Liver (tissue), 9 donors: ENCODE results near the gene DMPK. TPM values are rescaled to one million over a fixed set of nuclear protein-coding genes. Genes with fewer than 3 reads are reported as not detected.

ENCODE experiments used
- DNase-seq: peaks from one replicate; pipeline ENCODE4 v3.0.0-alpha.2; 2017; ENCODE audit warnings: low spot score
- H3K27ac ChIP-seq, 2 donors: one replicate each; pipeline ENCODE4 v1.7.0; 2013; ENCODE audit warnings: inconsistent platforms in 2 of 2, low read length in 2 of 2, control low read depth in 1 of 2, low read depth in 1 of 2, mild to moderate bottlenecking in 1 of 2
- H3K27me3 ChIP-seq, 4 donors: one replicate each; pipeline versions ENCODE4 v1.6.1 to v1.7.0; 2013; ENCODE audit warnings: low read length in 3 of 4, inconsistent platforms in 1 of 4, mild to moderate bottlenecking in 1 of 4, moderate library complexity in 1 of 4; ENCODE audit not compliant: control insufficient read depth in 4 of 4, insufficient read depth in 4 of 4
- H3K36me3 ChIP-seq, 4 donors: one replicate each; pipeline versions ENCODE4 v1.6.1 to v1.7.0; 2013; ENCODE audit warnings: low read length in 3 of 4, mild to moderate bottlenecking in 3 of 4, low read depth in 1 of 4, moderate library complexity in 1 of 4; ENCODE audit not compliant: control insufficient read depth in 4 of 4, insufficient read depth in 3 of 4
- H3K4me1 ChIP-seq, 4 donors: one replicate each; pipeline versions ENCODE4 v1.6.1 to v1.7.0; 2013; ENCODE audit warnings: low read length in 3 of 4, mild to moderate bottlenecking in 3 of 4, moderate library complexity in 1 of 4; ENCODE audit not compliant: control insufficient read depth in 4 of 4, insufficient read depth in 4 of 4
- H3K4me3 ChIP-seq, 3 donors: one replicate each; pipeline versions ENCODE4 v1.6.1 to v1.7.0; 2013; ENCODE audit warnings: low read length in 3 of 3, control low read depth in 1 of 3, low read depth in 1 of 3, mild to moderate bottlenecking in 1 of 3
- H3K9ac ChIP-seq, 2 donors: one replicate each; pipeline ENCODE4 v1.7.0; 2013; ENCODE audit warnings: low read length in 2 of 2, mild to moderate bottlenecking in 2 of 2, moderate library complexity in 2 of 2, control low read depth in 1 of 2, low read depth in 1 of 2
- H3K9me3 ChIP-seq, 4 donors: one replicate each; pipeline versions ENCODE4 v1.6.1 to v1.7.0; 2013; ENCODE audit warnings: low read length in 3 of 4; ENCODE audit not compliant: control insufficient read depth in 4 of 4
- ATF3 ChIP-seq: IDR thresholded peaks from 2 replicates; pipeline ENCODE4 v1.6.1; 2016; ENCODE audit warnings: antibody characterized with exemption
- CTCF ChIP-seq: fragments of 150-350 bp; IDR thresholded peaks from 2 replicates; pipeline ENCODE4 v1.5.1; 2017; ENCODE audit warnings: improper control_type of control experiment, low read depth, low read length; ENCODE audit not compliant: missing input control
- EGR1 ChIP-seq, 2 donors: IDR thresholded peaks; 2 replicates each; pipeline ENCODE4 v1.6.1; 2016 to 2018; ENCODE audit warnings: antibody characterized with exemption in 2 of 2, low read depth in 2 of 2
- FOXA1 ChIP-seq: IDR thresholded peaks from 2 replicates; pipeline ENCODE4 v1.6.1; 2016; ENCODE audit warnings: antibody characterized with exemption
- FOXA2 ChIP-seq: IDR thresholded peaks from 2 replicates; pipeline ENCODE4 v1.6.1; 2016; ENCODE audit warnings: antibody characterized with exemption
- GABPA ChIP-seq, 2 donors: IDR thresholded peaks in 1 of 2; conservative IDR thresholded peaks in 1 of 2; 2 replicates each; pipeline ENCODE4 v1.6.1; 2016; ENCODE audit warnings: antibody characterized with exemption in 2 of 2, mild to moderate bottlenecking in 1 of 2, moderate library complexity in 1 of 2
- HNF4A ChIP-seq, 2 donors: conservative IDR thresholded peaks; 2 replicates each; pipeline ENCODE4 v1.6.1; 2016; ENCODE audit warnings: antibody characterized with exemption in 2 of 2, mild to moderate bottlenecking in 2 of 2
- HNF4G ChIP-seq: IDR thresholded peaks from 2 replicates; pipeline ENCODE4 v1.6.1; 2016; ENCODE audit warnings: antibody characterized with exemption
- JUND ChIP-seq, 2 donors: IDR thresholded peaks; 2 replicates each; pipeline ENCODE4 v1.6.1; 2016; ENCODE audit warnings: antibody characterized with exemption in 2 of 2
- MAX ChIP-seq: IDR thresholded peaks from 2 replicates; pipeline ENCODE4 v1.6.1; 2016; ENCODE audit warnings: antibody characterized with exemption
- NR2F2 ChIP-seq: IDR thresholded peaks from 2 replicates; pipeline ENCODE4 v1.6.1; 2016; ENCODE audit warnings: antibody characterized with exemption
- RAD21 ChIP-seq, 2 donors: IDR thresholded peaks; 2 replicates each; pipeline ENCODE4 v1.6.1; 2016; ENCODE audit warnings: antibody characterized with exemption in 2 of 2, mild to moderate bottlenecking in 2 of 2
- REST ChIP-seq: IDR thresholded peaks from 2 replicates; pipeline ENCODE4 v1.6.1; 2016; ENCODE audit warnings: antibody characterized with exemption, mild to moderate bottlenecking
- RXRA ChIP-seq, 2 donors: IDR thresholded peaks; 2 replicates each; pipeline ENCODE4 v1.6.1; 2017 to 2018; ENCODE audit warnings: antibody characterized with exemption in 2 of 2, mild to moderate bottlenecking in 1 of 2
- SP1 ChIP-seq: IDR thresholded peaks from 2 replicates; pipeline ENCODE4 v1.6.1; 2018; ENCODE audit warnings: antibody characterized with exemption, mild to moderate bottlenecking
- TAF1 ChIP-seq: conservative IDR thresholded peaks from 2 replicates; pipeline ENCODE4 v1.6.1; 2016; ENCODE audit warnings: antibody characterized with exemption, mild to moderate bottlenecking
- YY1 ChIP-seq: IDR thresholded peaks from 2 replicates; pipeline ENCODE4 v1.6.1; 2016; ENCODE audit warnings: antibody characterized with exemption, mild to moderate bottlenecking
- ZBTB33 ChIP-seq: IDR thresholded peaks from 2 replicates; pipeline ENCODE4 v1.6.1; 2016; ENCODE audit warnings: antibody characterized with exemption
- WGBS: extraction: QIAGEN DNeasy Blood & Tissue Kit; methylation state at CpG from one replicate; pipeline ENCODE4 v1.1.7; 2013; 5-methylcytosine and 5-hydroxymethylcytosine counted together
- polyA plus RNA-seq, 2 donors: library from polyadenylated mRNA; stranded (reverse) in 1 of 2; unstranded in 1 of 2; fragments of 200-250 nt in 1 of 2; fragments of >200 nt in 1 of 2; fragmentation: Nextera tagmentation in 1 of 2; extraction: Ambion mirVana in 1 of 2; gene quantifications; one replicate each; pipeline versions ENCODE4 v1.2.1 to v1.2.3, GENCODE V29; 2013 to 2015
- total RNA-seq, 2 donors: library from RNA; depleted of rRNA; stranded (reverse); fragments of >200 nt; gene quantifications; one replicate each; pipeline ENCODE4 v1.2.3, GENCODE V29; 2014
- donor health status: healthy.
- donor health status: healthy.
- donor health status: healthy.
- donor health status: healthy.
- donor health status: healthy.

The DMPK gene
- total and polyA plus RNA-seq, 4 donors: 1.8 to 12.5 (median 6.1) TPM

GRCh38 chr19:45820413-45821102 is 38.3 kb upstream of the DMPK start:
- WGBS: 83% methylated on average over 20 of the region's 20 CpGs
- Histone ChIP-seq H3K9me3 (no peaks in the 10 kb centered on the region), H3K36me3 (peaks cover 21 to 56% (median 24%) of the 10 kb centered on the region in 4 donors), H3K9ac (no peak overlapping the region), H3K27me3 (no peaks in the 10 kb centered on the region), H3K4me1 (peaks cover 0 to 7% (median 0%) of the 10 kb centered on the region in 4 donors), H3K27ac (no peak overlapping the region), H3K4me3 (no peak overlapping the region)
- no peak for TF ChIP-seq GABPA (IDR thresholded peaks at IDR 0.05 in 1 of 2, conservative IDR thresholded peaks at IDR 0.05 in 1 of 2)
- TF ChIP-seq CTCF: no peak
- TF ChIP-seq MAX: no peak
- no peak for TF ChIP-seq HNF4A (conservative IDR thresholded peaks at IDR 0.05)
- no peak for TF ChIP-seq SP1
- TF ChIP-seq TAF1: no peak
- no peak for TF ChIP-seq YY1
- no peak for TF ChIP-seq NR2F2
- TF ChIP-seq RAD21 (IDR thresholded peaks at IDR 0.05): no peak
- no peak for TF ChIP-seq HNF4G
- TF ChIP-seq ATF3: no peak
- no peak for TF ChIP-seq FOXA1
- TF ChIP-seq REST: no peak
- TF ChIP-seq EGR1 (IDR thresholded peaks at IDR 0.05; ENCODE audit: low read depth in 2 of 2): no peak
- no peak for TF ChIP-seq RXRA (IDR thresholded peaks at IDR 0.05)
- TF ChIP-seq FOXA2: no peak
- no peak for TF ChIP-seq JUND (IDR thresholded peaks at IDR 0.05)
- TF ChIP-seq ZBTB33: no peak
- DNase-seq: no peak
